Transverse colon (tissue), 4 donors: ENCODE data around the gene ITIH4. TPM values are rescaled to one million over a fixed set of nuclear protein-coding genes. Genes with fewer than 3 reads are reported as not detected.

Source experiments
- DNase-seq: peaks from one replicate; pipeline ENCODE4 v3.0.0-alpha.2; 2019
- H3K27ac ChIP-seq, 4 donors: fragments of 200-600 bp; sonication (generic); 2 replicates each; pipeline ENCODE4 v1.5.1; 2016 to 2018; ENCODE audit warnings: inconsistent platforms in 4 of 4
- H3K27me3 ChIP-seq: fragments of 200-600 bp; sonication (generic); 2 replicates; pipeline ENCODE4 v1.5.1; 2017; ENCODE audit warnings: inconsistent platforms
- H3K36me3 ChIP-seq, 4 donors: fragments of 200-600 bp; sonication (generic); 2 replicates each; pipeline ENCODE4 v1.5.1; 2017 to 2019; ENCODE audit warnings: inconsistent platforms in 4 of 4
- H3K4me1 ChIP-seq, 4 donors: fragments of 200-600 bp; sonication (generic); 2 replicates each; pipeline ENCODE4 v1.5.1; 2017 to 2020; ENCODE audit warnings: inconsistent platforms in 4 of 4
- H3K4me3 ChIP-seq, 4 donors: fragments of 200-600 bp; sonication (generic); 1 replicate in 1 of 4; 2 replicates in 3 of 4; pipeline versions ENCODE4 v1.5.1 to v1.6.1; 2017 to 2019; ENCODE audit warnings: inconsistent platforms in 4 of 4
- H3K9me3 ChIP-seq, 2 donors: fragments of 200-600 bp; sonication (generic); 2 replicates each; pipeline ENCODE4 v1.5.1; 2017 to 2019; ENCODE audit warnings: inconsistent platforms in 2 of 2
- EP300 ChIP-seq: sonication (generic); formaldehyde crosslinking; IDR thresholded peaks from one replicate; pipeline ENCODE4 v1.6.1; 2017; ENCODE audit warnings: antibody characterized with exemption, low read depth
- POLR2A ChIP-seq: fragments of 450-650 bp; IDR thresholded peaks from one replicate; pipeline ENCODE4 v1.6.1; 2016; ENCODE audit warnings: antibody characterized with exemption, mild to moderate bottlenecking, moderate library complexity
- POLR2AphosphoS5 ChIP-seq, 3 donors: sonication (generic); formaldehyde crosslinking; IDR thresholded peaks; one replicate each; pipeline ENCODE4 v1.6.1; 2016; ENCODE audit warnings: antibody characterized with exemption in 3 of 3
- WGBS, 2 donors: methylation state at CpG; one replicate each; pipeline ENCODE4 v1.1.5; 2018; ENCODE audit warnings: low coverage in 1 of 2; 5-methylcytosine and 5-hydroxymethylcytosine counted together
- in situ Hi-C, 4 donors: fragments of 200-750 bp; cut with MboI; loops; one replicate each; pipeline versions ENCODE4 v1.15.0 to v1.15.1; 2017; ENCODE audit warnings: low sequenced_read_pairs in 3 of 4, low pct_ligation_motif_present in 1 of 4, low pct_unique_long_range_greater_than_20kb in 1 of 4
- intact Hi-C: fragments of 100-400 bp; cut with DNase I; formaldehyde crosslinking; loops from one replicate; pipeline ENCODE4 v1.15.1; 2023; ENCODE audit warnings: low total_unique reads
- total RNA-seq, 4 donors: library from RNA; depleted of rRNA; stranded (reverse); fragments of >200 nt; gene quantifications; one replicate each; pipeline ENCODE4 v1.1.0, GENCODE V29; 2016
- TF ChIP-seq, protein P1 (sequence below), 5 experiments: fragments of 200-600 bp in 3 of 5; fragments of 450-650 bp in 2 of 5; sonication (generic) in 3 of 5; IDR thresholded peaks; 1 replicate in 2 of 5; 2 replicates in 3 of 5; pipeline ENCODE4 v1.5.1; 2016 to 2017; ENCODE audit warnings: antibody characterized with exemption in 5 of 5, inconsistent platforms in 3 of 5, mild to moderate bottlenecking in 2 of 5, moderate library complexity in 1 of 5

The ITIH4 gene
- total RNA-seq, 4 donors from 2014 or later, result 0.60 to 9.5 (median 4.9) TPM

DNA sequence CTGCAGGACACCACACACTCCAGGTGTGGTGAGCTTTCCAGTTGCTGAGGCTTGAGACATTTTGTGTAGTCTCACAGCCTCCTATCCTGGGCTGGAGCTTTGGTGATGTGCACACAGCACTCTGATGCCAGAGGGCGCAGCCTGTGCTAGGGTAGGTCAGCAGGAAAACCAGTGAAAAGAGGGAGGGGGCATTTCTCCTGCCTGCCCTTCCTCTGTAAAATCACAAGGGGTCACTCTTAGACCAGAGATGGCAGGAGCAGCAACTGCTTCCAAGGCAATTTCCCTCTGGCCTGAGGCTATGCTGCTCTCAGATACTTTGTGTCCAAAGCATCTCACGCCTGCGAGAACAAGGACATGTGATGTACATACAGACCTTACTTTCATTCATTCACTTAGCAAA lies 20.9 kb upstream of the ITIH4 start:
- 77% methylated on average over 3 of the region's 3 CpGs; no CpG with 5 or more reads in 1 of the 2 donors for WGBS, 2 donors
- Histone ChIP-seq H3K27me3 (no peaks in the 10 kb centered on the region), H3K36me3 (peaks cover 0 to 4% (median 0%) of the 10 kb centered on the region in 4 donors), H3K27ac (no peak overlapping the region), H3K9me3 (no peaks in the 10 kb centered on the region), H3K4me3 (no peak overlapping the region), H3K4me1 (peaks cover 0 to 1% (median 0%) of the 10 kb centered on the region in 4 donors)
- no peak for DNase-seq
- intact Hi-C loops (no loop called here), in situ Hi-C loops (no loop called here)
- TF ChIP-seq EP300 (no peak), POLR2A (no peak), POLR2AphosphoS5 (IDR thresholded peaks at IDR 0.05) (no peak)
- TF ChIP-seq, protein P1, sequence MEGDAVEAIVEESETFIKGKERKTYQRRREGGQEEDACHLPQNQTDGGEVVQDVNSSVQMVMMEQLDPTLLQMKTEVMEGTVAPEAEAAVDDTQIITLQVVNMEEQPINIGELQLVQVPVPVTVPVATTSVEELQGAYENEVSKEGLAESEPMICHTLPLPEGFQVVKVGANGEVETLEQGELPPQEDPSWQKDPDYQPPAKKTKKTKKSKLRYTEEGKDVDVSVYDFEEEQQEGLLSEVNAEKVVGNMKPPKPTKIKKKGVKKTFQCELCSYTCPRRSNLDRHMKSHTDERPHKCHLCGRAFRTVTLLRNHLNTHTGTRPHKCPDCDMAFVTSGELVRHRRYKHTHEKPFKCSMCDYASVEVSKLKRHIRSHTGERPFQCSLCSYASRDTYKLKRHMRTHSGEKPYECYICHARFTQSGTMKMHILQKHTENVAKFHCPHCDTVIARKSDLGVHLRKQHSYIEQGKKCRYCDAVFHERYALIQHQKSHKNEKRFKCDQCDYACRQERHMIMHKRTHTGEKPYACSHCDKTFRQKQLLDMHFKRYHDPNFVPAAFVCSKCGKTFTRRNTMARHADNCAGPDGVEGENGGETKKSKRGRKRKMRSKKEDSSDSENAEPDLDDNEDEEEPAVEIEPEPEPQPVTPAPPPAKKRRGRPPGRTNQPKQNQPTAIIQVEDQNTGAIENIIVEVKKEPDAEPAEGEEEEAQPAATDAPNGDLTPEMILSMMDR (IDR thresholded peaks at IDR 0.05), result peak; percentile 20 to 68 (median 47)

DNA sequence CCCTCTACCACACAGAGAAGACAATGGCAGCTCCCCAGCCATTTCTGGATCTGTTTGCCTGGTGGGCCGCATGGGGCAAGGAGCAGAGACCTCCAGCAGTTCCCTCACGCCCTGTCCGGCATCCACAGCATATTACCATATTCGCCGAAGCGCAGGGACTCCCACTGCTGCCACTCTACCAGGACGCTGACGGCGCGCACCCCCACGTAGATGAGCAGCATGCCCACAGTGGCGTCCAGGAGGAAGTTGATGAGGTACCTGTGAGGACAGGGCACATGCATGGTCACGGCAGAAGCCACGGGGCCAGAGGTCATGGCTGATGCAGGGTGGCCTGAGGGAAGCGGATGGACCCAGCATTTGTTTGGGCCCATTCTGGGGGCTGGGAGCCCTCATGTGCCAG lies 19.2 kb upstream of the ITIH4 start:
- H3K4me1 ChIP-seq, result peaks cover 0 to 18% (median 1%) of the 10 kb centered on the region in 4 donors
- H3K36me3 ChIP-seq, result peaks cover 0 to 4% (median 0%) of the 10 kb centered on the region in 4 donors
- TF ChIP-seq POLR2A (no peak), POLR2AphosphoS5 (IDR thresholded peaks at IDR 0.05) (no peak), EP300 (no peak)
- TF ChIP-seq, protein P1 (IDR thresholded peaks at IDR 0.05), result no peak
- H3K27ac ChIP-seq, result no peak overlapping the region
- no peak for DNase-seq
- no peak overlapping the region for H3K4me3 ChIP-seq
- H3K9me3 ChIP-seq, result no peaks in the 10 kb centered on the region
- in situ Hi-C loops, result loop anchor here in 3 of 4 donors (10.0 to 25.0 kb wide), 3 partner anchors 215 to 238 kb away; no protein-coding TSS in a partner anchor
- WGBS, 2 donors, result 99% methylated on average over 15 of the region's 15 CpGs; no CpG with 5 or more reads in 1 of the 2 donors
- no peaks in the 10 kb centered on the region for H3K27me3 ChIP-seq
- intact Hi-C loops, result no loop called here

- Histone ChIP-seq H3K36me3 (peaks cover 0 to 4% (median 0%) of the 10 kb centered on the region in 4 donors), H3K27ac (peak overlapping the region in 2 of 4 donors; percentile 33 to 48), H3K4me3 (no peak overlapping the region), H3K4me1 (peaks cover 0 to 20% (median 4%) of the 10 kb centered on the region in 4 donors), H3K27me3 (no peaks in the 10 kb centered on the region), H3K9me3 (no peaks in the 10 kb centered on the region)
- no peak for DNase-seq
- no peak for TF ChIP-seq EP300
- TF ChIP-seq POLR2AphosphoS5 (IDR thresholded peaks at IDR 0.05), result no peak
- TF ChIP-seq, protein P1 (IDR thresholded peaks at IDR 0.05), result no peak
- TF ChIP-seq POLR2A, result no peak
- intact Hi-C loops, result no loop called here
- in situ Hi-C loops, result loop anchor here in 3 of 4 donors (10.0 to 25.0 kb wide), 3 partner anchors 216 to 239 kb away; no protein-coding TSS in a partner anchor
- 70 to 90% methylated on average over 2 to 7 of the region's 7 CpGs for WGBS, 2 donors
Observed at GRCh38 chr3:52848617-52849016, 18.1 kb upstream of the ITIH4 start.

- no peaks in the 10 kb centered on the region for H3K27me3 ChIP-seq
- H3K27ac ChIP-seq, result no peak overlapping the region
- no peak for DNase-seq
- in situ Hi-C loops (loop anchor here in 3 of 4 donors (10.0 to 25.0 kb wide), 3 partner anchors 217 to 240 kb away; no protein-coding TSS in a partner anchor), intact Hi-C loops (no loop called here)
- no peaks in the 10 kb centered on the region for H3K9me3 ChIP-seq
- H3K4me1 ChIP-seq, result peaks cover 0 to 25% (median 4%) of the 10 kb centered on the region in 4 donors
- peaks cover 0 to 4% (median 0%) of the 10 kb centered on the region in 4 donors for H3K36me3 ChIP-seq
- 91 to 98% methylated on average over 6 to 7 of the region's 7 CpGs for WGBS, 2 donors
- no peak overlapping the region for H3K4me3 ChIP-seq
- TF ChIP-seq EP300 (no peak), POLR2AphosphoS5 (IDR thresholded peaks at IDR 0.05) (no peak), POLR2A (no peak)
- TF ChIP-seq, protein P1 (IDR thresholded peaks at IDR 0.05), result no peak
Observed at GRCh38 chr3:52847726-52848125, 17.3 kb upstream of the ITIH4 start.
